GM19238 (cell line): ENCODE measurements around the gene FGF12.

Source experiments
- DNase-seq: peaks from one replicate; pipeline ENCODE4 v3.0.0; 2011; ENCODE audit warnings: low spot score; ENCODE audit not compliant: insufficient read length

FGF12 gene

GRCh38 chr3:192351441-192351840 is 375.9 kb downstream of the FGF12 start:
- DNase-seq = no peak

- DNase-seq = no peak
These were observed 387.3 kb downstream of the FGF12 start for GRCh38 chr3:192340031-192340430.

- DNase-seq = no peak
These were observed 388.1 kb downstream of the FGF12 start for GRCh38 chr3:192339214-192339613.

GRCh38 chr3:192336286-192336685 is 391.1 kb downstream of the FGF12 start:
- DNase-seq = no peak

GRCh38 chr3:192332386-192333291 is 394.7 kb downstream of the FGF12 start:
- DNase-seq = no peak

- DNase-seq = no peak
These were observed 395.5 kb downstream of the FGF12 start for GRCh38 chr3:192331749-192332385.

GRCh38 chr3:192326656-192327055 is 400.7 kb downstream of the FGF12 start:
- no peak for DNase-seq

- DNase-seq = no peak
These were observed 409.8 kb downstream of the FGF12 start for GRCh38 chr3:192317564-192317963.

- DNase-seq = no peak
These were observed 413.7 kb downstream of the FGF12 start for GRCh38 chr3:192313605-192314004.

GRCh38 chr3:192307631-192308030 is 419.7 kb downstream of the FGF12 start:
- no peak for DNase-seq

GRCh38 chr3:192303235-192303634 is 424.1 kb downstream of the FGF12 start:
- no peak for DNase-seq

- DNase-seq = no peak
These were observed 424.6 kb downstream of the FGF12 start for GRCh38 chr3:192302721-192303120.

GRCh38 chr3:192299921-192300320 is 427.4 kb downstream of the FGF12 start:
- DNase-seq = no peak

- no peak for DNase-seq
These were observed 430.5 kb downstream of the FGF12 start for GRCh38 chr3:192296845-192297244.

GRCh38 chr3:192284443-192285072 is 442.8 kb downstream of the FGF12 start:
- DNase-seq = no peak

- no peak for DNase-seq
These were observed 446.0 kb downstream of the FGF12 start for GRCh38 chr3:192281207-192281880.

- no peak for DNase-seq
These were observed 447.7 kb downstream of the FGF12 start for GRCh38 chr3:192279664-192280063.

- DNase-seq = no peak
These were observed 449.9 kb downstream of the FGF12 start for GRCh38 chr3:192277477-192277876.

- no peak for DNase-seq
These were observed 451.5 kb downstream of the FGF12 start for GRCh38 chr3:192275741-192276355.

GRCh38 chr3:192273697-192274010 is 453.7 kb downstream of the FGF12 start:
- DNase-seq = no peak

GRCh38 chr3:192273001-192273696 is 454.2 kb downstream of the FGF12 start:
- no peak for DNase-seq
